Urothelium cell line (cell line): ENCODE measurements around the gene TBCD.

Experiments
- DNase-seq: peaks from one replicate; pipeline ENCODE4 v3.0.0; 2011; ENCODE audit warnings: low spot score, mixed read lengths
- FAIRE-seq: peaks from 2 replicates; lab custom pipeline; 2011; peaks lifted over from hg19 to GRCh38; lab: Jason Lieb, UNC

Gene TBCD

GRCh38 chr17:82892899-82893565 is 141.2 kb downstream of the TBCD start:
- DNase-seq (no peak), FAIRE-seq (no peak)

GRCh38 chr17:82893779-82894178 is 141.9 kb downstream of the TBCD start:
- DNase-seq (no peak), FAIRE-seq (no peak)

- no peak for DNase-seq
- FAIRE-seq, result no peak
Observed at GRCh38 chr17:82894389-82894788, 142.5 kb downstream of the TBCD start.

- no peak for DNase-seq
Observed at GRCh38 chr17:82895087-82895486, 143.2 kb downstream of the TBCD start.

GRCh38 chr17:82896071-82897000 is 144.5 kb downstream of the TBCD start:
- no peak for DNase-seq
- FAIRE-seq, result no peak

More at GRCh38 chr17:82895087-82895486, 143.2 kb downstream of the TBCD start:
- no peak for FAIRE-seq

GRCh38 chr17:82897514-82898249 is 145.8 kb downstream of the TBCD start:
- DNase-seq (no peak), FAIRE-seq (no peak)

GRCh38 chr17:82898976-82899514 is 147.2 kb downstream of the TBCD start:
- DNase-seq (no peak), FAIRE-seq (peak; percentile 98)

- DNase-seq (no peak), FAIRE-seq (no peak)
Observed at GRCh38 chr17:82899941-82900340, 148.1 kb downstream of the TBCD start.

GRCh38 chr17:82900741-82901140 is 148.9 kb downstream of the TBCD start:
- peak; percentile 17 for FAIRE-seq
- DNase-seq, result no peak

GRCh38 chr17:82901356-82901755 is 149.5 kb downstream of the TBCD start:
- FAIRE-seq, result no peak
- DNase-seq, result no peak

- DNase-seq (no peak), FAIRE-seq (no peak)
Observed at GRCh38 chr17:82901856-82902255, 150.0 kb downstream of the TBCD start.

- FAIRE-seq, result no peak
- DNase-seq, result no peak
Observed at GRCh38 chr17:82902972-82903874, 151.4 kb downstream of the TBCD start.

GRCh38 chr17:82905130-82905529 is 153.3 kb downstream of the TBCD start:
- no peak for DNase-seq
- FAIRE-seq, result no peak

- DNase-seq, result no peak
- peak; percentile 37 for FAIRE-seq
Observed at GRCh38 chr17:82907797-82908542, 156.1 kb downstream of the TBCD start.

- no peak for FAIRE-seq
- DNase-seq, result no peak
Observed at GRCh38 chr17:82908543-82909160, 156.8 kb downstream of the TBCD start.

GRCh38 chr17:82909322-82909904 is 157.5 kb downstream of the TBCD start:
- peak; percentile 35 for FAIRE-seq

GRCh38 chr17:82910041-82910481 is 158.2 kb downstream of the TBCD start:
- FAIRE-seq, result no peak
- DNase-seq, result no peak

More at GRCh38 chr17:82909322-82909904, 157.5 kb downstream of the TBCD start:
- no peak for DNase-seq

- DNase-seq (no peak), FAIRE-seq (no peak)
Observed at GRCh38 chr17:82910770-82911169, 158.9 kb downstream of the TBCD start.
